Activated naive CD4-positive, alpha-beta T cell treated with anti-CD3 and anti-CD28 coated beads, Interleukin-2, amount 50 U/mL, for 72 hours (primary cell): ENCODE data around the gene ZNF341. TPM values are rescaled to one million over a fixed set of nuclear protein-coding genes. Genes with fewer than 3 reads are reported as not detected.

ENCODE experiments used
- ATAC-seq, 2 donors: fragments of 150-1000 bp; cut with Tn5 transposase; 2 replicates each; pipeline ENCODE4 v1.10.0; 2021; ENCODE audit warnings: mild to moderate bottlenecking in 2 of 2, moderate library complexity in 2 of 2
- DNase-seq, 2 donors: peaks; one replicate each; pipeline ENCODE4 v3.0.0; 2021 to 2022; ENCODE audit warnings: low spot score in 2 of 2
- H3K27ac Mint-ChIP-seq, 2 donors: one replicate each; pipeline ENCODE4 v1.8.0; 2022; ENCODE audit warnings: mild to moderate bottlenecking in 2 of 2, mixed read lengths in 2 of 2
- H3K36me3 Mint-ChIP-seq, 2 donors: one replicate each; pipeline ENCODE4 v1.8.0; 2022; ENCODE audit warnings: mixed read lengths in 2 of 2
- H3K9me3 Mint-ChIP-seq, 2 donors: one replicate each; pipeline ENCODE4 v1.8.0; 2022; ENCODE audit warnings: mixed read lengths in 2 of 2
- total RNA-seq, 2 donors: library from RNA; stranded (reverse); gene quantifications; one replicate each; pipeline ENCODE4 v1.2.3, GENCODE V29; 2022

ZNF341 gene
- total RNA-seq, 2 donors from 2014 or later: 6.3 to 7.2 TPM

GRCh38 chr20:33719989-33720709 is 11.6 kb upstream of the ZNF341 start, which contains the start of gene PXMP4:
Gene PXMP4 (minus strand): TSS chr20:33720310. CDS start chr20:33720207, 103 bp downstream.
- Mint-ChIP-seq H3K27ac (peak within 1 kb of the TSS; percentile 81 to 96), H3K9me3 (peaks cover 3 to 4% of the 10 kb centered on the region in 2 donors), H3K36me3 (peaks cover 0 to 6% of the 10 kb centered on the region in 2 donors)
- peak; percentile 97 to 98 for ATAC-seq
- DNase-seq: peak; percentile 80 to 94

GRCh38 chr20:33721391-33722140 is 10.2 kb upstream of the ZNF341 start:
- peak overlapping the region; percentile 55 to 81 for H3K27ac Mint-ChIP-seq

GRCh38 chr20:33724439-33725094 is 7.2 kb upstream of the ZNF341 start:
- no peak overlapping the region for H3K27ac Mint-ChIP-seq
- ATAC-seq (no peak), DNase-seq (no peak)
- peaks cover 3 to 4% of the 10 kb centered on the region in 2 donors for H3K9me3 Mint-ChIP-seq
- peaks cover 0 to 6% of the 10 kb centered on the region in 2 donors for H3K36me3 Mint-ChIP-seq

More at GRCh38 chr20:33721391-33722140, 10.2 kb upstream of the ZNF341 start:
- DNase-seq (no peak), ATAC-seq (no peak)
- peaks cover 0 to 6% of the 10 kb centered on the region in 2 donors for H3K36me3 Mint-ChIP-seq
- H3K9me3 Mint-ChIP-seq: peaks cover 3 to 4% of the 10 kb centered on the region in 2 donors

- no peak for ATAC-seq
- Mint-ChIP-seq H3K27ac (no peak overlapping the region), H3K9me3 (no peaks in the 10 kb centered on the region), H3K36me3 (no peaks in the 10 kb centered on the region)
- DNase-seq: no peak
Observed at GRCh38 chr20:33725607-33726264, 6.1 kb upstream of the ZNF341 start.

- no peak overlapping the region for H3K27ac Mint-ChIP-seq
- no peaks in the 10 kb centered on the region for H3K36me3 Mint-ChIP-seq
- H3K9me3 Mint-ChIP-seq: no peaks in the 10 kb centered on the region
- DNase-seq: no peak
- ATAC-seq: no peak
Observed at GRCh38 chr20:33727115-33727479, 4.7 kb upstream of the ZNF341 start.

GRCh38 chr20:33727806-33728205 is 4.0 kb upstream of the ZNF341 start:
- Mint-ChIP-seq H3K9me3 (no peaks in the 10 kb centered on the region), H3K27ac (no peak overlapping the region), H3K36me3 (no peaks in the 10 kb centered on the region)
- DNase-seq (no peak), ATAC-seq (no peak)

GRCh38 chr20:33728463-33728862 is 3.3 kb upstream of the ZNF341 start:
- H3K27ac Mint-ChIP-seq: no peak overlapping the region

GRCh38 chr20:33729101-33729500 is 2.7 kb upstream of the ZNF341 start:
- no peaks in the 10 kb centered on the region for H3K36me3 Mint-ChIP-seq
- ATAC-seq (no peak), DNase-seq (no peak)
- no peak overlapping the region for H3K27ac Mint-ChIP-seq
- no peaks in the 10 kb centered on the region for H3K9me3 Mint-ChIP-seq

More at GRCh38 chr20:33728463-33728862, 3.3 kb upstream of the ZNF341 start:
- DNase-seq (no peak), ATAC-seq (no peak)
- Mint-ChIP-seq H3K9me3 (no peaks in the 10 kb centered on the region), H3K36me3 (no peaks in the 10 kb centered on the region)

- Mint-ChIP-seq H3K9me3 (peaks cover 2 to 7% of the 10 kb centered on the region in 2 donors), H3K27ac (peak overlapping the region; percentile 92 to 95), H3K36me3 (peaks cover 6 to 8% of the 10 kb centered on the region in 2 donors)
- DNase-seq (no peak), ATAC-seq (no peak)
Observed at GRCh38 chr20:33730946-33731692, 677 bp upstream of the ZNF341 start.

GRCh38 chr20:33732166-33732970 is 572 bp downstream of the ZNF341 start:
- H3K36me3 Mint-ChIP-seq: peaks cover 15 to 20% of the 10 kb centered on the region in 2 donors
- H3K9me3 Mint-ChIP-seq: peaks cover 8 to 15% of the 10 kb centered on the region in 2 donors
- peak; percentile 79 to 89 for DNase-seq
- ATAC-seq: peak; percentile 77 to 80
- H3K27ac Mint-ChIP-seq: peak overlapping the region; percentile 47 to 92

GRCh38 chr20:33733654-33734576 is 2.1 kb downstream of the ZNF341 start:
- no peak for DNase-seq
- Mint-ChIP-seq H3K9me3 (peaks cover 8 to 15% of the 10 kb centered on the region in 2 donors), H3K27ac (peak overlapping the region in 1 of 2 donors; percentile 58), H3K36me3 (peaks cover 15 to 20% of the 10 kb centered on the region in 2 donors)
- no peak for ATAC-seq

- Mint-ChIP-seq H3K9me3 (peaks cover 8 to 15% of the 10 kb centered on the region in 2 donors), H3K36me3 (peaks cover 15 to 20% of the 10 kb centered on the region in 2 donors), H3K27ac (no peak overlapping the region)
- ATAC-seq (no peak), DNase-seq (no peak)
Observed at GRCh38 chr20:33736962-33737361, 5.2 kb downstream of the ZNF341 start.

GRCh38 chr20:33739493-33739892 is 7.7 kb downstream of the ZNF341 start:
- ATAC-seq (no peak), DNase-seq (no peak)
- peaks cover 15 to 20% of the 10 kb centered on the region in 2 donors for H3K36me3 Mint-ChIP-seq
- H3K27ac Mint-ChIP-seq: peak overlapping the region in 1 of 2 donors; percentile 0
- peaks cover 8 to 15% of the 10 kb centered on the region in 2 donors for H3K9me3 Mint-ChIP-seq

- peaks cover 8 to 15% of the 10 kb centered on the region in 2 donors for H3K9me3 Mint-ChIP-seq
- no peak for ATAC-seq
- DNase-seq: no peak
- peaks cover 17 to 23% of the 10 kb centered on the region in 2 donors for H3K36me3 Mint-ChIP-seq
- H3K27ac Mint-ChIP-seq: no peak overlapping the region
Observed at GRCh38 chr20:33740189-33740588, 8.4 kb downstream of the ZNF341 start.
